ENCODE results near the gene SEC24A.
A peak's percentile ranks its signal among the peaks of the same experiment; 100 is the strongest.
"Not testable (repeated sequence)": the region's sequence is repeated elsewhere in the genome, so short reads cannot be mapped to it uniquely, and the experiment has no call there.

SEC24A gene

GRCh38 chr5:134758504-134759341 lies 110.1 kb downstream of the SEC24A start, which contains the start of gene DDX46:
Gene DDX46, plus strand, starts transcription at chr5:134758779. Its CDS starts 160 bp downstream, at chr5:134758939.
- peak; percentile 67 for DNase-seq

GRCh38 chr5:134767528-134768291 lies 119.1 kb downstream of the SEC24A start:
- DNase-seq: not testable (repeated sequence)

GRCh38 chr5:134769206-134769605 lies 120.6 kb downstream of the SEC24A start:
- no peak for DNase-seq

GRCh38 chr5:134772461-134773125 lies 124.0 kb downstream of the SEC24A start:
- DNase-seq: no peak

GRCh38 chr5:134777366-134777765 lies 128.8 kb downstream of the SEC24A start:
- no peak for DNase-seq

Data from DMS79 treated with DMSO at 0.1 percent for 48 hours (cell line).